IPS-15b (cell line): ENCODE measurements around the gene LRRC32.

Experiments
- H3K27me3 ChIP-seq: one replicate; pipeline ENCODE4 v1.6.1; 2013; ENCODE audit warnings: low read length; ENCODE audit not compliant: control insufficient read depth, insufficient read depth
- H3K36me3 ChIP-seq: one replicate; pipeline ENCODE4 v1.6.1; 2013; ENCODE audit warnings: low read length; ENCODE audit not compliant: control insufficient read depth, insufficient read depth
- H3K4me1 ChIP-seq: one replicate; pipeline ENCODE4 v1.6.1; 2013; ENCODE audit warnings: mild to moderate bottlenecking, low read length; ENCODE audit not compliant: control insufficient read depth, insufficient read depth
- H3K4me3 ChIP-seq: one replicate; pipeline ENCODE4 v1.5.1; 2013; ENCODE audit warnings: low read depth, low read length
- H3K9ac ChIP-seq: one replicate; pipeline ENCODE4 v1.6.1; 2013; ENCODE audit warnings: low read depth, mild to moderate bottlenecking, low read length
- H3K9me3 ChIP-seq: one replicate; pipeline ENCODE4 v1.6.1; 2013; ENCODE audit warnings: mild to moderate bottlenecking, low read length; ENCODE audit not compliant: control insufficient read depth, insufficient read depth

LRRC32 gene

DNA sequence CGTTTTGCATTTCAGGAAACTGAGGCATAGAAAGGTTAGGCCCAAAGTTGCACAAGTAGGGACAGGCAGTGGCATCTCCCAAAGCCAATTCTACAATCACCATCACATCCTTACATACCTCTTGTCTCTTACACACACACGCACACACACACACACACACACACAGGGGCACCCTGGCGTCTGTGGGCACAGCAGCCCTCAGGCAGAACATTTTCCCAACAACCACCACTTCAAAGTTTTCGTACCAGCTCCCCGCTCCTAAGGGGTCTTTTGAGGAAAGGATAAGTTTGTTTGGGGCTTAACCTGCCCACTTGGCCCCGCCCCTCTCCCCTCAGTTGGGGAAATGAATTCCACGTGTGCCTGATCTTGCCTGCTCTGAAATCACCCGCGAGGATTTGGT is 14.7 kb upstream of the LRRC32 start:
- no peak overlapping the region for H3K9ac ChIP-seq
- peaks cover 9% of the 10 kb centered on the region for H3K27me3 ChIP-seq
- no peaks in the 10 kb centered on the region for H3K36me3 ChIP-seq
- no peaks in the 10 kb centered on the region for H3K9me3 ChIP-seq
- H3K4me3 ChIP-seq: no peak overlapping the region
- H3K4me1 ChIP-seq: no peaks in the 10 kb centered on the region

DNA sequence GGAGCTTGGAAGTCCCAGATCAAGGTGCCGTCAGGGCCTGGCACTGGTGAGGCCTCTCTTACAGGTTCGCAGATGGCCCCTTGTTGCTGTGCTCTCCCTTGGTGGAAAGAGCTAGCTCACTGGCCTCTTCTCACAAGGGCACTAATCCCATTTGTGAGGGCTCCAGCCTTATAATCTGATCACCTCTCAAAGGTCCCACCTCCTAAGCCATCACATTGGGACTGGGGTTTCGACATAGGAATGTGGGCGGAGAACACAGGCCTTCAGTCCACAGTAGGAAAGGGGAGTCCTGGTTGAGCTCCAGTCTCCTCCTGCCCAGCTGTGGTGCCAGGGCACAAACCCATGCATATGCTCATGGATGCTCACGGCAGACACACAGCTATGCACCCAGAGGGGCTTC is 14.0 kb upstream of the LRRC32 start:
- Histone ChIP-seq H3K36me3 (no peaks in the 10 kb centered on the region), H3K4me1 (no peaks in the 10 kb centered on the region)

DNA sequence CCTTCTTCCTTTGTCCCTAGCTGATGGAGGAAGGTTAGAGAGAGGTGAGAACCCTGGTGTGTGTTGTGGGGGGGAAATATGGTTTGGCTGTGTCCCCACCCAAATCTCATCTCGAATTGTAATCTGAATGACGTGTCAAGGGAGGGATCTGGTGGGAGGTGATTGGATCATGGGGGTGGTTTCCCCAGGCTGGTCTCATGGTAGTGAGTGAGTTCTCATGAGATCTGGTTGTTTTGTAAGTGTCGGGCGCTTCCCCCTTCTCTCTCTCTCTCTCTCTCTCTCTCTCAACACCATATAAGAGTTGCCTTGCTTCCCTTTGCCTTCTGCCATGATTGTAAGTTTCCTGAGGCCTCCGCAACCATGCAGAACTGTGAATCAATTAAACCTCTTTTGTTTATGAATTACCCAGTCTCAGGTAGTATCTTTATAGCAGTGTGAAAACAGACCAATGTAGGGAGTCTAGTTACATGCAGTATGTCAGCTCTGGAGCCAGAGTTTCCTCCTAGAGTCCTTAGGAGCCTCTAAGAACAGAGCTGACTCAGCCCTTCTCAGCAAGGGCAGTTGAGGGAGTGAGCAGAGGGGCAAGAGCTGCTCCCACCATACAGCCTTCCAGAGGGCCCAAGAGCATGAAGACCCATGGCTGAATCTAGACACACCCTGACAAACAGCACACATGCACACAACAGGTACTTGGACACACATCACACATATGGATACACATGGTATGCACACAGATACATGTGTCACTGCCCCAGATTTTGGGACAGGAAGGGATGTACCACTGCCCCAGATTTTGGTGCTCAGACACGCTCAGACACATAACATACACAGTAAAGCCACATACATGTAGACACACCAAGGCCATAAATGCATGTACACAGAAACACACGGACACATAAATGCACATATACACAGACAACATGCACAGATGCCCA is 12.9 kb upstream of the LRRC32 start:
- H3K9me3 ChIP-seq: no peaks in the 10 kb centered on the region
- H3K9ac ChIP-seq: no peak overlapping the region
- peaks cover 9% of the 10 kb centered on the region for H3K27me3 ChIP-seq
- no peaks in the 10 kb centered on the region for H3K36me3 ChIP-seq
- H3K4me1 ChIP-seq: no peaks in the 10 kb centered on the region
- no peak overlapping the region for H3K4me3 ChIP-seq

More for the DNA sequence above, 14.0 kb upstream of the LRRC32 start:
- no peaks in the 10 kb centered on the region for H3K9me3 ChIP-seq
- H3K27me3 ChIP-seq: peaks cover 9% of the 10 kb centered on the region
- H3K9ac ChIP-seq: no peak overlapping the region
- H3K4me3 ChIP-seq: no peak overlapping the region

DNA sequence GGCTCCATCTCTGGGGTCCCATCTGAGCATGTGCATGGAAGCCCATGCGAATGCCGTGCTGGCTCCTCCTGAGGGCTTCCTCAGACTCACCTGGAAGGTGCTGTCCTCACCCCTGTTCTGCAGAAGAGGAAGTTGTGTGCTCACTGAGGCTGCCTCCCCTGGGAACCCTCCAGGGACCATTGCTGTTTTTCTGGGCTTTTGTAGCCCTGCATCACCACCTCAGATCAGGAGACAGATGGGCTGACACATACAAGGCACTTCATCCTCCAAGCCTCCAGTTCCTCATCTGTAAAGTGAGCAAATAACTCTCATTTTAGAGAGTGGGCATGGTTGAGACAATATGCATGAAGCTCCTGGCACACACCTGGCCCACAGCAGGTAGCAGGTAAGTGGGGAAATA is 12.1 kb upstream of the LRRC32 start:
- Histone ChIP-seq H3K9ac (no peak overlapping the region), H3K9me3 (no peaks in the 10 kb centered on the region)

DNA sequence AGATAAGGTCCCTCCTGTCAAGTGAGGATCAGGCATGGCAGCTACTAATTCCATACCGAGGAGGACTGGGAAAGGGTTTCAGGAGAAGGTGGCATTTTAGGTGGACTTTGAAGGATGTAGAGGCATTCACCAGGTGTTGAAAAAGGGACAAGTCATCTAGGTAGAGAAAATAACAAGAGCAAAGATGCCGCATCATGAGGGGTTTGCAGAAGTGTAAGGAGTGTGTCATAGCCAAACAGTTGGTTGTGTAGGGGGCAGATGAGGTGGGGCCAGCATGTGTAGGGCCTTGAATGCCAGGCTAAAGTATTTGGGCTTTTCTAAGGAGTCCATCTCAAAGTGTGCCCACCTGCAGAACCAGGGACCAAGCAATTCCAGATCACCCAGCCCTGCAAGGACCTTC is 11.6 kb upstream of the LRRC32 start:
- Histone ChIP-seq H3K27me3 (peaks cover 9% of the 10 kb centered on the region), H3K4me3 (no peak overlapping the region), H3K9ac (no peak overlapping the region), H3K4me1 (no peaks in the 10 kb centered on the region), H3K36me3 (no peaks in the 10 kb centered on the region), H3K9me3 (no peaks in the 10 kb centered on the region)

More for the DNA sequence above, 12.1 kb upstream of the LRRC32 start:
- Histone ChIP-seq H3K27me3 (peaks cover 9% of the 10 kb centered on the region), H3K4me1 (no peaks in the 10 kb centered on the region), H3K4me3 (no peak overlapping the region), H3K36me3 (no peaks in the 10 kb centered on the region)

DNA sequence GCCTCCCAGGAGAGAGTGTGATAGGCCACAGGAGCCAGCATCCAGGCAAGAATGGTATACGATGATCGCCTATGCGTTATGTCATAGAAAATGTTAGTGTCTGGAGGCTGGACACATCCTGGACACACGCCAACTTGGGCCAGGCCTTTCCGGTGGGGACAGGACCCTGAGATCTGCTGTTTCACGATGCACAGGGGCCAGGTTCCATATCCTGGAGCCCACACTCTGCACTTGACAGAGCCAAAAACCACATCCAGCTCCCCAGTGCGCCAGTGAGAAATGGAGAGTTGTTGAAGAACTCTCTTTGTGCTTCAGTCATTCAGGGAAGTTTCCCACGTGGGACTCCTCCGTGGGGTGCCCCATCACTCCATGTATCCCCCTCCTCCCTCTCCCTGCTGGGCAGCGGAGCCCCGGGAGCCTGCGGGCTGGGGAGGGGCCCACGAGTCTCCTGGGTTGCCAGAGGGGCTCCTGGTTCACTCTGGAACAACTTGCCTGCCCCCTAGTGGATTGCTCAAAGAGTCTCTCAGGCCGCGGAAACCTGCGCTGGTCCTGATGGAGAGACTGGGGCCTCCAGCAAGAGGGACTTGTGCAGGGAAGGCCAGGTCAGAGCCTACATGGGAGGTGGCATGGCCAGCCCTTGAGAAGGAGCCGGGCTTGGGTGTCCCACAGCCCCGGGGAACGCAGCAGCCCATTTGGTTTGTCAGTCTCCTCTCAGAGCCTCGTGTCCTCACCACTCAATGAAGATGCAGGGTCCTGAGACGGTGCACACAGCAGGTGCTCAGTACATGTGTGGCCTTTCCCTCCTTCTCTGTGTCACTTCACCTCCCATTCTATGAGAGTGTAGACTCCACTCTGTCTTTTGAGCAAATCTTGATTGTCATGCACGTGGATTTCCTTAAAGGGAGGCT is 10.2 kb upstream of the LRRC32 start:
- Histone ChIP-seq H3K36me3 (no peaks in the 10 kb centered on the region), H3K9me3 (no peaks in the 10 kb centered on the region), H3K4me3 (no peak overlapping the region), H3K27me3 (peaks cover 9% of the 10 kb centered on the region), H3K9ac (no peak overlapping the region), H3K4me1 (no peaks in the 10 kb centered on the region)

DNA sequence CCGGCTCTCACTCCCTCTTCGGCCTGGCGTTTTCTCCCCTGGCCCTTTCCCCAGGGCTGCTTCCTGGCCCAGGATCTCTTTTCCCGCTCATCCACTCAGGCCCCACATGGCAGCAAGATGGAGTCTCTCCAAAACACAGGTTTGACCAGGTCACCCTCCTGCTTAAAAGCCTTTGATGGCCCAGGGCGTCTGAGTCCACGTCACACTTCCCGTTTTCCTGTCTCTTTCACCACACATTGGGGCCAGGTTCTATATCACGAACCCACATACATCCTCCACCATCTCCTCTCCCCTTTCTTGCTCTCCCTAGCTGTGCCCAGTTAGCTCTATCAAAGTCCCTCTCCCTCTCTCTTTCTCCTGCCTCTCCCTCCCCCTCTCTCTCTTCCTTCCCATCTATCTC is 7.8 kb upstream of the LRRC32 start:
- H3K9me3 ChIP-seq: no peaks in the 10 kb centered on the region
- H3K9ac ChIP-seq: no peak overlapping the region
- no peaks in the 10 kb centered on the region for H3K36me3 ChIP-seq
- no peaks in the 10 kb centered on the region for H3K4me1 ChIP-seq
- H3K4me3 ChIP-seq: no peak overlapping the region
- peaks cover 9% of the 10 kb centered on the region for H3K27me3 ChIP-seq

DNA sequence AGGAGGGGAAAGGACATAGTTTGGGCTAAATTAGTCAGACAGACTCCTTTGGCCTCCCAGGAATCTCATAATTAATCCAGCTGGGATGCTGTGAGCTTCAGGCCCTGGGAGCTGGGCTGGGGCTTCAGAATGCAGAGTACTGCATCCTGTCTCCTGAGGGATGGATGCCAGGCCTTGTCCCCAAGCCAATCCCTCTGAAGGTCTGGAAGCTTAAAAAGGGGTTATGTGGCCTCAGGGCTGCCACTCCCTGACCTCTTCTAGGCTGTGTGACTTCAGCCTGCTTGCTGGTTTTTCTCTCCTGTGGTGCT is 6.9 kb upstream of the LRRC32 start:
- H3K36me3 ChIP-seq: no peaks in the 10 kb centered on the region

DNA sequence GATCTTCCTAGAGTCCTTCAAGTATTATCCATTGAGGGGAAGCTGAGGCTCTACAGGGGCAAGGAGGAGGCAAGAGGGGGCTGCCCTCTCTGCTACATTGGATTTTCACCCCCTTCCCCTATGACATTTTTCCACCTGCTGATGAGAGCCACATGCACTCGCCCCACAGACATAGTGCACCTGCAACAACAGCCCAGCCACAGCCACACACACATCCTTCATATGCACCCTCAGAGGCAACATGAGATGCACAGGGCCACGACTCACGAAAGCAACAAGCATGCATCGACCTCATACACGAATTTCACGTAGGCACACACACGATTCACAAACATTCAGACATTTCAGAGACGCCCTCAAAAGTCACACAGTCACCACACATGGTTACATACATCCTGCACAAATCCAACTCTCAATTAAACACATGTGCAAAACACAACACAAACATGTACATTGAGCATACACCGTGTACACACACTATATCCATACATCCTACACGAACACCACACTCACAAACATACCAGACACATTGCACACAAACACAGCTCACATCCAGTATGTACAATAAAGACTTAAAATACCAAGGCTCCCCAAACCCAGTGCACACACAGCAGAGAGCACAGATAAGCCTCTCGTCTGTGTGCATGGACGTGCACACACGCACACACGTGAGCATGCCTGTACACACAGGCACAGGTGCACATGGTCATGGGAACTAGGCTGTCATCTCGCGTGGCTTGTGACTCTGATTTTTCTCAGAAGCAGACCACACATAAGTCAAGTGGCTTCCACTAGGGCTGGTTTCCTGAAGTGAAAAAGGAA is 6.3 kb upstream of the LRRC32 start:
- Histone ChIP-seq H3K4me3 (no peak overlapping the region), H3K9ac (no peak overlapping the region)

More for the DNA sequence above, 6.9 kb upstream of the LRRC32 start:
- no peaks in the 10 kb centered on the region for H3K4me1 ChIP-seq
- H3K27me3 ChIP-seq: peaks cover 9% of the 10 kb centered on the region
- H3K4me3 ChIP-seq: no peak overlapping the region
- no peak overlapping the region for H3K9ac ChIP-seq
- no peaks in the 10 kb centered on the region for H3K9me3 ChIP-seq

DNA sequence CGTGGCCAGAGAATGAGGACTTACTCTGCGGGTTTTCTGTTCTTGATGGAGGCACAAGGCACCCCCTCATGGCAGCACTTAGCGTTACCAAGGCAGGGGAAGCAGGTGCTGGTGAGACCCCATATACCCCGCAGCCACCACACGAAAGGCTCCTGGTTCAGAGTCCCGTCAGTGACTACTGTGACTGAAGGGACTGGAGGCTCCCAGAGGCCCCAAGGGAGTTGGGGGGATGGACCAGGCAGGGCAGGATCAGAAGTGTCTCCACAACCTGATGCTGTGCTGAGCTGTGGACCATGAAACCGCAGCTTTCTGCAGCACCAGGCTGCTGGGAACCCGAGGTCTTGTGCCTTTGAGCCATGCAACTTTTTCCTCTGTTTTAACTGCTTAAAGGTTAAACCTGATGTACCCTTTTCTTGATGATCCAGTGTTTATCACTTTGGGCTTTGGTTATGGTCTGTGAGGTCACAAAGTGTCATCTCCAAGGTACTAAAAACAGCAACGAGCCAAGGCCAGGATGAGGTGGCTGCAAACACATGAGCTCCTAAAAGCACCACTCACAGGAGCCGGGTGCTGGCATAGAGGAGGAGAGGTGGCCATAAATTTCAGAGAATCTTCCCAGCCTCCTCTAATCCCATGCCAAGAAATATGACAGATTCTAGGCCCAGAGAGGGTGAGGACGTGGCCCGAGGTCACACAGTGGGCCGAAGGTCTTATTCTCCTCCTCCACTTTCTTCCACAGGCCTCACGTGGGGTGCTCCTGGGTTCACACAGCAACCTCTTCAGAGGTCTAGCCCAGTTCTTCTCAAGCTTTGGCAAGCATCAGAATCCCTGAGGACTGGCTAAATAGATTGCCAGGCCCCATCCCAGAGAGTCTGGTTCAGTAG is 4.2 kb upstream of the LRRC32 start:
- H3K9me3 ChIP-seq: no peaks in the 10 kb centered on the region
- no peak overlapping the region for H3K4me3 ChIP-seq
- H3K27me3 ChIP-seq: peaks cover 18% of the 10 kb centered on the region
- H3K4me1 ChIP-seq: no peaks in the 10 kb centered on the region
- H3K36me3 ChIP-seq: no peaks in the 10 kb centered on the region
- H3K9ac ChIP-seq: no peak overlapping the region

More for the DNA sequence above, 6.3 kb upstream of the LRRC32 start:
- H3K36me3 ChIP-seq: no peaks in the 10 kb centered on the region
- no peaks in the 10 kb centered on the region for H3K4me1 ChIP-seq
- H3K9me3 ChIP-seq: no peaks in the 10 kb centered on the region
- peaks cover 14% of the 10 kb centered on the region for H3K27me3 ChIP-seq
